NCI-H1436 treated with DMSO at 0.1 percent for 48 hours (cell line): ENCODE data around the gene LRRC7.

ENCODE experiments used
- DNase-seq: peaks from one replicate; lab custom pipeline; 2025; lab: John Stamatoyannopoulos, UW

LRRC7 gene

DNA sequence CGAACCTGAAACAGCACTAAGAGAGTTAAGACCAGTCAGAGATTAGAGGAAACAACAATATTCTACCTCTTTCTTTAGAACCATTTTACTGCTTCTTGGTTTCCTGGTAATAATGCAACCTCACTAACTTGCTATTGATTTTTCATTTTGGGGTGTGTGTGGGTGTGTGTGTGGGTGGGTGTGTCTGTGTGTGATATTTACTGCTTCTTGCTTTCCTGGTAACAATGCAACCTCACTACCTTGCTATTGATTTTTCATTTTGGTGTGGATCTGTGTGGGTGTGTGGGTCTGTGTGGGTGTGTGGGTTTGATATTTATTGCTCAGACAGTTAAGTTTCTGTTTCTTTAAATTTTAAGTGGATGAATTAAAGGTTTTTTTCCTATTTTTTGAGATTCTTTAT, 208.8 kb downstream of the LRRC7 start:
- DNase-seq = no peak

- DNase-seq = no peak
Measured at GRCh38 chr1:69777423-69777822, 209.7 kb downstream of the LRRC7 start.

DNA sequence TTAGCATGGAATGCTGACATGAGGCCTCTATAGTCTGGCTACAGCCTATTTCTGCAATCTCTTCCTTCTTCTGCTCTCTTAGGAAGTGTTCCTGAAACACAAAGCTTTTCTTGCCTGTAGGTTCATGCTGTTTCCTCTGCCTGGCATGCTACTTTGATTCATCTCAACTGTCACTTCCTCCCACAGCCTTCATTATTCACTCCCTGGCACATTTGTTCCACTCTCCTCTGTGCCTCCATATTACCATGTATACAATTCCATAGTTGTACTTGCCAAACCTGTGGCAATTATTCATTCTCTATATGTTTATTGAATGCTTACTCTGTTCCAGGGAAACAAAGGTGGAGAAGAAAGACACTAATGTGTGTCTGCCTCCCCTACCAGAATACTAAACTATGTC, 210.2 kb downstream of the LRRC7 start:
- no peak for DNase-seq

GRCh38 chr1:69787151-69787550, 219.4 kb downstream of the LRRC7 start:
- DNase-seq = no peak

DNA sequence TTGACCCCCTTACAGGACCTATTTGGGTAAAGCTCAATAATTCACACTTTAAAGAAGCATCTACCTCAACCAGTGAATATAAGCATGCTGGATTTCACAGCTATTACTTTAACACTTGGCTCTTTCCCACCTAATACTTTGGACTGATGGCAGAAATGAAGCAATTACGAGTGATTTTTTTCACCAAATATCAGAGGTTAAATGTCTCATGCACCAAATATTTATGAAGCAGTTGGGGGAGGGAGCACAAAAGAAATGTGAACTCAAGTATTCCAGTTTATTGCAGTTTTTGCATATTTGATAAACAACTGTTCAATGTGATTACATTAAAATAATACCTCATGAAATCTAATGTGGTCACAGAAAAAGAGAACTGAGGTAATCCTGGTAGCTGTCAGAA, 223.6 kb downstream of the LRRC7 start:
- no peak for DNase-seq

DNA sequence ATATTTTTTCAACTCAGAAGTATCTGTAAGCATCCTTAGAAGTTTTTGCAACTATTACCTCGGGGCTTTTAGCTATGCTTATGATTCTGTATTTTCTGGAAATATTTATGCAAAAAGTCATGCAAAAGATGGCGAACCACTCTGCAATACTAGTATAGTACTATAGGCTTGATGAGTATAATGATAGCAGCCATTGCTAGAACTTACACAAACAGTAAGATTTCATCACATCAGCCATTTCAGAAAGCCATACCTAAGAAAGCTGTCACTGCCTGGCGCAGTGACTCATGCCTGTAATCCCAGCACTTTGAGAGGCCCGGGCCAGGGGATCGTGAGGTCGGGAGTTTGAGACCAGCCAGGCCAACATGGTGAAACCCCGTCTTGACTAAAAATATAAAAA, 227.1 kb downstream of the LRRC7 start:
- no peak for DNase-seq

DNA sequence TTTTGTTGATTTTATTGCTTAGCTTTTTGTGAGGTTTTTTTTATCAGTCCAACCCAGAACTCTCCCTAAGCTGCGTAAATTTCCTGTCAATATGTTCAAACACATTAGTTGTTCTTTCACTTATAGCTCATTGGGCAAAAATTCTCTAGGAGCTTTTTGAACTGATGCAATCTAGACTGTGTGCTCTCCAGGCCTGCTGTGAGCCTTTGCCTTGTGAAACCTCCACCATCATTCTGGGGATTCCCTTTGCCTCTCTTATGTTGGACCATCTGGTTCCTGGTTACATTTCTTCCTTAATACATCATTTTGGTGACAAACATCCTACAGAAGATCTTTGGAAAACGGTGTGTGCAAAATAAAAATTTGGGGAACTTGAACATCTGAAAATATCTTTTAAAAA, 247.2 kb downstream of the LRRC7 start:
- DNase-seq = no peak

DNA sequence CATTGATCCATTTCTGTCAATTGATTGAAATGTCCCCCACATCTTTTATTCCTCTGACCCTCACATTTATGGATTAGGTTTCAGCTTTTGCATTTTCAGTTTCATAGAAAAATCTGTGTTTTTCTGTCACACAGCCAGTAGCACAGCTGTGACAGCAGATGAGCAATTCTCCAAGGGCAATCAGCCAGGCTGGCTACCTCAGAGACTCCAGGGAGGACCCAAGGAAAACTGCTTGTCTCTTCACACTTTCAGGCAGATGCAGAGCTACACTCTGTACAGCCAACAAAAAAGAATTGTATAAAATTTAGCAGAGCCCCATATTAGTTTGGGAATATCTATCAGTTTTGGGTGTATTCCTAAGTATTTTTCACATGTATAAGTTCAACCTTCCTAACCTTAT, 257.2 kb downstream of the LRRC7 start:
- no peak for DNase-seq

DNA sequence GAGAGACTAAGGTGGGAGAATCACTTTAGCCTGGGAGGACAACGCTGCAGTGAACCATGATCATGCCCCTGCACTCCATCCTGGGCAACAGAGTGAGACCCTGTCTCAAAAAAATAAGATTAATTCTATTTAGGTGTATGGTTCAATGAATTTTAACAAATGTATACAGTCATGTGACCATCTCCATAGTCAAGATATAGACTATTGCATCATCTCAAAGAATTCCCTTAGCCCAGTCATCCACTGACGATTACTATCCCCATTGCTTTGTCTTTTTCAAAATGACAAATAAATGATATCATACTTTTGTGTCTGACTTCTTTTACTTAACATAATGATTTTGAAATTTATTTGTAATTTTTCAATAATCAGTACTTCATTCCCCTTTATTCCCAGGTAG, 260.0 kb downstream of the LRRC7 start:
- no peak for DNase-seq

- no peak for DNase-seq
Measured at GRCh38 chr1:69833536-69833935, 265.8 kb downstream of the LRRC7 start.

- DNase-seq = no peak
Measured at GRCh38 chr1:69834336-69834735, 266.6 kb downstream of the LRRC7 start.

- DNase-seq = no peak
Measured at GRCh38 chr1:69835955-69836354, 268.2 kb downstream of the LRRC7 start.

- DNase-seq = no peak
Measured at GRCh38 chr1:69836971-69837636, 269.4 kb downstream of the LRRC7 start.

- no peak for DNase-seq
Measured at GRCh38 chr1:69842326-69842725, 274.6 kb downstream of the LRRC7 start.

DNA sequence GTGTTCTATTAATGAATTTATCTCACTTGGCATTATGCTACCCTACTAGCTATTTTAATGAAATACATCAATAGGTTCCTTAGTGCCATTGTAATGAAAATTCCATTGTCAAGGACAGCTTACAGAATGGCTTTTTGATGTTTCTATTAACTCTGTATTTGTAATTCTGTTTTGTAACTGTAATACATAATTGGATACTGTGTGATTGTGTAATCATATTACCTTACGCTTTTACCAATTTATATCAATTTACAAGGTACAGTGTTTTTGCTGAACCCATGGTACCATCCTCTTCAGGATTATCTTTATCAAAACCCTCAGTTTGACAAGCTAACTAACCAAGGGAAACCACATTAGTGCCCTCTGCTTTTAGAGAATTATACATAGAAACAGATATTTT, 277.9 kb downstream of the LRRC7 start:
- DNase-seq = no peak

GRCh38 chr1:69846267-69846666, 278.5 kb downstream of the LRRC7 start:
- peak; percentile 22 for DNase-seq

- no peak for DNase-seq
Measured at GRCh38 chr1:69847670-69848069, 279.9 kb downstream of the LRRC7 start.

DNA sequence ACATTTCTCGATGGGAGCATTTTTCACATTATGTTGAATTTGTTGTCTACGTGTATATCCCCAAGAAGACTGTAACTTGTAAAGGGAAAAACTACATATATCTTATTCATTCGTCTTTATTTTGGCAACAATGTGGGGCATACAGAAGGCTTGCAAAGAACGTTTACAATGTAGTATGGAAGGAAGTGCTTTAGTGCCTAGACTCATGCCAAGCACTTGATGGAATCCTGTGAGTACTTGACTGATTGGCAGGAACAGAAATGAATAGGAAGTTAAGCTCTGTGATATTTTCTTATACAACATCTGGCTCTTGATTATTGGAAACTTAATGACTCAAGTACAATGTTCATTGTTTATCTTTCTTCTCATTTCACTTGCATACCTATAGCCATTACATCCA, 284.4 kb downstream of the LRRC7 start:
- DNase-seq = no peak

DNA sequence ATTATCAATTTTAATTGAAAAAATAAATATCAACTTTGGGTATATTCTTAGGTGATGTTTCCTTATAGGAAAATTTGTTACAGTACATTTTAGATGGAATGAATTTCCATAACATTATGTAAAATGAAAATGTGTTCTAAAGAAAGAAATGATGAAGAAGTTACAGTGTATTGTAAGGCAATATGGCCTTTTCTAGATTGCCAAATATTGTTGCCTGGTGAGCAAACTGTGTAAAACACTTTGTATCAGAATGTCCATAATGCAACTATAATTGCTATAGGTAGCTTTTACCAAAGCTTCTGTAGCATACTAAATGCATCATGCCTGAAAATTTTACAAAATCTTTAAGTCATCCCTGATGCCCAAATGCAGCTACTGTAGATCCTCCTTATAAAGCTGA, 285.0 kb downstream of the LRRC7 start:
- DNase-seq = no peak

- DNase-seq = no peak
Measured at GRCh38 chr1:69858534-69858933, 290.8 kb downstream of the LRRC7 start.

DNA sequence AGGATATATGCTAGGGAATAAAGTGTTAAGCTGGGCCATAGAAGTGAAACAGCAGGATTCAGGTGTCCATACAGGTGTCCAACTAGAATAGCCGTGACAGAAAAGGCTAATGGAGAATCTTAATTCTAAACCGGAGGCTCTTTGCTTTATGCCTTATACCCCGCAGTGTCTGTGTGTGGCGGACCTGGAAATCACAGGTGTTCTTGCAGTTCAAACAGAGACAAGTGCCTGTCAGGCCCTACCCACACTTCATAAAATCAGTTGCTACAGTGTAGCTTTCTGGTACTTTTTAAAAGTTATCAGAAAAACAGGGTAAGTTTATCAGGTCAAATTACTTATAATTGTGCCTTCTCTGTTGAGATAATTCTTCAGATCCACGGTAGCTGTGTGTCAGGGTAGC, 293.9 kb downstream of the LRRC7 start:
- no peak for DNase-seq

GRCh38 chr1:69862906-69863305, 295.2 kb downstream of the LRRC7 start:
- DNase-seq = no peak

DNA sequence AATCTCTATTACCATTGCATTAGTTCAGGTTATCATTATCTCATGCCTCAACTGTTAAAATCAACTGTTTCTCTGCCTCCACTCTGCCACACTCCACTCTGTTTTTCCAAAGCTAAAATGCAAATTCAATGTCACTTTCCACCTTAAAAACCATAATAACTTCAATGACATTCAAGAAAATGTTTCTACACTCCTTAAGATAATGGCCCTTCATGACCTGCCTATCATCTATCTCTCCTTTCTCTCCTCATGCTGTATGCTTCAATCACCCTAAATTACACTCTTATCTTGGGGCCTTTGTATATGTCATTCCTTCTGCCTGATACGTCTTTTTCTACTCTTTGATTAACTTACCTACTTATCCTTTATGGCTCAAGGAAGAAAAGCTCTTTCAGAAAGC, 296.0 kb downstream of the LRRC7 start:
- no peak for DNase-seq

DNA sequence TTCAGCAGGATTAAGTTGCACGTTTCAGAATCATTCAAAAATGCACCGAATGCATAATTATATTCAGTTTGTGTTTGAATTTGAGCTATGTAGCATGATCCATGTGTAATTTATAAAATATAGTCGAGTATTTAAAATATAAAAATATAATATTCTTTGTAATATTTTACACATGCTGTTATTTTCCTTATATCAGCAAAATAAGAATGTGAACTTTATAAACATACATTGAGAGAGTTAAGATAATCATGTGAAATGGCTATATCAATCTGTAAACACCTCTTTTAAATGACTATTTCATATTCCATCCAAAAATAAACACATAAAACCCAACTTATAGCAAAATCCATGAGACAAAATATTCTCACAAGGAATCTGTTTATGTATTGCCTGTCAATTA, 303.7 kb downstream of the LRRC7 start:
- DNase-seq = no peak

- DNase-seq = no peak
Measured at GRCh38 chr1:69878338-69878737, 310.6 kb downstream of the LRRC7 start.
